K562 (cell line): ENCODE measurements around the gene RNF115. TPM values are rescaled to one million over a fixed set of nuclear protein-coding genes. Genes with fewer than 3 reads are reported as not detected.

Experiments used
- ATAC-seq: fragments of 200-7000 bp; cut with Tn5 transposase; 3 replicates; pipeline ENCODE4 v1.9.1; 2020; ENCODE audit warnings: moderate library complexity
- BruUV-seq: library from RNA; stranded (reverse); fragments of 400-500 nt; replicated peaks from 2 replicates; lab custom pipeline; 2021; lab: Mats Ljungman, UMichigan
- CTCF ChIA-PET: fragments of 300-600 bp; formaldehyde crosslinking; extraction: SDS; loops from one replicate; lab custom pipeline; 2021; ENCODE audit warnings: low intra/inter-chr PET ratio; lab: Yijun Ruan, JAX
- POLR2A ChIA-PET: fragments of 300-600, 350-650 bp; sonication (Branson Sonifier 250); formaldehyde crosslinking; extraction: SDS; loops from one replicate; lab custom pipeline; 2021; ENCODE audit warnings: antibody characterized with exemption, inconsistent platforms; lab: Yijun Ruan, JAX
- DNase-seq, 4 experiments: peaks; one replicate each; pipeline versions ENCODE4 v3.0.0 to v3.0.0-alpha.2; 2011 to 2018; ENCODE audit warnings: low spot score in 3 of 4, mixed read lengths in 3 of 4; ENCODE audit errors: extremely low read depth in 1 of 4
- FAIRE-seq: peaks from 2 replicates; lab custom pipeline; 2011; peaks lifted over from hg19 to GRCh38; lab: Jason Lieb, UNC
- H2AFZ ChIP-seq: 2 replicates; pipeline ENCODE4 v1.6.0; 2011; ENCODE audit warnings: low read depth, low read length, control low read depth, inconsistent platforms
- H3K27ac ChIP-seq: fragments of 200-600 bp; 3 replicates; pipeline ENCODE4 v1.8.0; 2011; ENCODE audit warnings: low read depth, mild to moderate bottlenecking, control low read depth, inconsistent platforms, low read length, moderate library complexity, mixed read lengths; ENCODE audit errors: extremely low read depth
- H3K27me3 ChIP-seq, 2 experiments: fragments of 300-600 bp in 1 of 2; 2 replicates in 1 of 2; 3 replicates in 1 of 2; pipeline versions ENCODE4 v1.6.0 to v1.8.0; 2011; ENCODE audit warnings: inconsistent platforms in 2 of 2, low read length in 2 of 2, mild to moderate bottlenecking in 1 of 2, mixed read lengths in 1 of 2, moderate library complexity in 1 of 2; ENCODE audit not compliant: control insufficient read depth in 2 of 2, insufficient read depth in 2 of 2
- H3K36me3 ChIP-seq: fragments of 300-600 bp; 3 replicates; pipeline ENCODE4 v1.8.0; 2011; ENCODE audit warnings: mild to moderate bottlenecking, low read length, inconsistent platforms; ENCODE audit not compliant: control insufficient read depth, insufficient read depth
- H3K4me1 ChIP-seq, 2 experiments: fragments of 200-600 bp in 1 of 2; replicated peaks in 1 of 2; 2 replicates in 1 of 2; 3 replicates in 1 of 2; pipeline versions ENCODE4 v1.5.1 to v1.8.0; 2011; ENCODE audit warnings: inconsistent platforms in 2 of 2, low read length in 2 of 2, mild to moderate bottlenecking in 1 of 2, mixed read lengths in 1 of 2, moderate library complexity in 1 of 2; ENCODE audit not compliant: control insufficient read depth in 2 of 2, insufficient read depth in 2 of 2
- H3K4me2 ChIP-seq: 2 replicates; pipeline ENCODE4 v1.6.1; 2011; ENCODE audit warnings: low read length, control low read depth, inconsistent platforms, mixed read lengths; ENCODE audit not compliant: insufficient read depth
- H3K4me3 ChIP-seq: fragments of 200-600 bp; sonication (generic), shearing (Covaris generic); 2 replicates; pipeline ENCODE4 v1.5.1; 2016; ENCODE audit warnings: control low read depth, inconsistent platforms
- H3K79me2 ChIP-seq: fragments of 200-600 bp; 3 replicates; pipeline ENCODE4 v1.8.0; 2011; ENCODE audit warnings: low read length, inconsistent platforms; ENCODE audit not compliant: control insufficient read depth, insufficient read depth
- H3K9ac ChIP-seq, 2 experiments: 2 replicates each; pipeline versions ENCODE4 v1.6.0 to v1.6.1; 2011; ENCODE audit warnings: low read depth in 2 of 2, low read length in 2 of 2, control low read depth in 1 of 2, inconsistent platforms in 1 of 2, mild to moderate bottlenecking in 1 of 2, mixed read lengths in 1 of 2; ENCODE audit not compliant: insufficient read depth in 1 of 2
- H3K9me1 ChIP-seq: one replicate; pipeline ENCODE4 v1.6.0; 2011; ENCODE audit warnings: inconsistent platforms, mild to moderate bottlenecking, low read length, moderate library complexity; ENCODE audit not compliant: control insufficient read depth, insufficient read depth
- H3K9me3 ChIP-seq: replicated peaks from 2 replicates; pipeline ENCODE4 v1.5.1; 2011; ENCODE audit warnings: low read depth, low read length, inconsistent platforms; ENCODE audit not compliant: control insufficient read depth, insufficient read depth
- H4K20me1 ChIP-seq: replicated peaks from 2 replicates; pipeline ENCODE4 v1.6.1; 2011; ENCODE audit warnings: low read length, inconsistent platforms, mixed read lengths; ENCODE audit not compliant: control insufficient read depth, insufficient read depth
- ADNP ChIP-seq: fragments of 200-800 bp; sonication (Bioruptor generic); IDR thresholded peaks from 2 replicates; pipeline ENCODE4 v1.6.1; 2016; ENCODE audit warnings: missing genetic modification characterization, missing compliant biosample characterization
- ARID3B ChIP-seq: fragments of 250-450 bp; sonication (Bioruptor Pico); IDR thresholded peaks from 2 replicates; pipeline ENCODE4 v1.4.0; 2020; ENCODE audit warnings: borderline replicate concordance
- ATF7 ChIP-seq: fragments of 450-650 bp; IDR thresholded peaks from 2 replicates; pipeline ENCODE4 v1.7.1; 2014; ENCODE audit warnings: mild to moderate bottlenecking, moderate library complexity
- FOXK2 ChIP-seq, 2 experiments: fragments of 450-650 bp; IDR thresholded peaks in 1 of 2; conservative IDR thresholded peaks in 1 of 2; 2 replicates each; pipeline ENCODE4 v1.6.1; 2016; ENCODE audit warnings: low read depth in 2 of 2, mild to moderate bottlenecking in 1 of 2
- GATAD2A ChIP-seq: fragments of 450-650 bp; IDR thresholded peaks from 2 replicates; pipeline ENCODE4 v1.6.1; 2017
- MEIS2 ChIP-seq: fragments of 450-650 bp; IDR thresholded peaks from 2 replicates; pipeline ENCODE4 v1.6.1; 2014; ENCODE audit warnings: mild to moderate bottlenecking; ENCODE audit not compliant: partially characterized antibody
- NR2F6 ChIP-seq: fragments of 450-650 bp; formaldehyde crosslinking; IDR thresholded peaks from 2 replicates; pipeline ENCODE4 v1.4.0; 2020; ENCODE audit warnings: mild to moderate bottlenecking
- RB1 ChIP-seq: fragments of 450-650 bp; IDR thresholded peaks from 2 replicates; pipeline ENCODE4 v1.6.1; 2017; ENCODE audit warnings: low read depth, mild to moderate bottlenecking
- SNRNP70 ChIP-seq: fragments of 200-400 bp; formaldehyde crosslinking; optimal IDR thresholded peaks from 2 replicates; pipeline ENCODE3; 2017; ENCODE audit warnings: low read depth, low read length
- ZNF146 ChIP-seq: IDR thresholded peaks from one replicate; pipeline ENCODE4 v1.6.1; 2018; ENCODE audit warnings: missing compliant biosample characterization; ENCODE audit not compliant: unreplicated experiment
- ZNF436 ChIP-seq: fragments of 250-450, 450-650 bp; sonication (Bioruptor Pico); formaldehyde crosslinking; IDR thresholded peaks from 2 replicates; pipeline ENCODE4 v1.7.0; 2020; ENCODE audit warnings: mild to moderate bottlenecking
- WGBS: fragments of 100-300 bp; shearing (Covaris generic); methylation state at CpG from one replicate; pipeline ENCODE4 v1.1.6; 2016; ENCODE audit warnings: low coverage, mixed read lengths; ENCODE audit not compliant: insufficient coverage; ENCODE audit errors: missing lambda C conversion rate; 5-methylcytosine and 5-hydroxymethylcytosine counted together
- in situ Hi-C: fragments of 300-500 bp; cut with MboI; formaldehyde crosslinking; loops from 4 replicates; pipeline ENCODE4 v1.15.0; 2018; ENCODE audit warnings: inconsistent platforms, mixed read lengths
- intact Hi-C: fragments of 100-400 bp; cut with micrococcal nuclease; formaldehyde crosslinking; loops from 2 replicates; pipeline ENCODE4 v1.14.2; 2022
- polyA plus RNA-seq, 8 experiments: library from polyadenylated mRNA; depleted of rRNA in 4 of 8; stranded (reverse) in 5 of 8; unstranded in 3 of 8; fragments of >200 nt; fragmentation: Nextera tagmentation in 2 of 8; fragmentation: Illumina TruSeq in 1 of 8; extraction: Ambion mirVana in 2 of 8; extraction: Trizol in 1 of 8; gene quantifications; 2 replicates each; pipeline versions ENCODE4 v1.2.1 to v1.2.3, GENCODE V29; 2011 to 2014; ENCODE audit warnings: inconsistent platforms in 1 of 8, missing spikeins in 1 of 8
- total RNA-seq, 7 experiments: library from RNA; depleted of rRNA in 6 of 7; stranded (reverse); fragments of >200 nt in 6 of 7; fragmentation: Illumina TruSeq in 2 of 7; extraction: Trizol in 2 of 7; gene quantifications; 2 replicates each; pipeline versions ENCODE4 v1.2.1 to v1.2.3, GENCODE V29; 2011 to 2021; ENCODE audit warnings: low replicate concordance in 1 of 7
- TF ChIP-seq, protein P1 (sequence below): sonication (generic); formaldehyde crosslinking; IDR thresholded peaks from 2 replicates; pipeline ENCODE4 v1.8.0; 2022; ENCODE audit warnings: mild to moderate bottlenecking, missing genetic modification reagents

RNF115 gene
- total and polyA plus RNA-seq, 9 of the 15 experiments (the other 6 are each of a cell fraction or from before 2014, with no cell fraction given) = 1.9 to 14.3 (median 9.5) TPM

- TF ChIP-seq, protein P1, sequence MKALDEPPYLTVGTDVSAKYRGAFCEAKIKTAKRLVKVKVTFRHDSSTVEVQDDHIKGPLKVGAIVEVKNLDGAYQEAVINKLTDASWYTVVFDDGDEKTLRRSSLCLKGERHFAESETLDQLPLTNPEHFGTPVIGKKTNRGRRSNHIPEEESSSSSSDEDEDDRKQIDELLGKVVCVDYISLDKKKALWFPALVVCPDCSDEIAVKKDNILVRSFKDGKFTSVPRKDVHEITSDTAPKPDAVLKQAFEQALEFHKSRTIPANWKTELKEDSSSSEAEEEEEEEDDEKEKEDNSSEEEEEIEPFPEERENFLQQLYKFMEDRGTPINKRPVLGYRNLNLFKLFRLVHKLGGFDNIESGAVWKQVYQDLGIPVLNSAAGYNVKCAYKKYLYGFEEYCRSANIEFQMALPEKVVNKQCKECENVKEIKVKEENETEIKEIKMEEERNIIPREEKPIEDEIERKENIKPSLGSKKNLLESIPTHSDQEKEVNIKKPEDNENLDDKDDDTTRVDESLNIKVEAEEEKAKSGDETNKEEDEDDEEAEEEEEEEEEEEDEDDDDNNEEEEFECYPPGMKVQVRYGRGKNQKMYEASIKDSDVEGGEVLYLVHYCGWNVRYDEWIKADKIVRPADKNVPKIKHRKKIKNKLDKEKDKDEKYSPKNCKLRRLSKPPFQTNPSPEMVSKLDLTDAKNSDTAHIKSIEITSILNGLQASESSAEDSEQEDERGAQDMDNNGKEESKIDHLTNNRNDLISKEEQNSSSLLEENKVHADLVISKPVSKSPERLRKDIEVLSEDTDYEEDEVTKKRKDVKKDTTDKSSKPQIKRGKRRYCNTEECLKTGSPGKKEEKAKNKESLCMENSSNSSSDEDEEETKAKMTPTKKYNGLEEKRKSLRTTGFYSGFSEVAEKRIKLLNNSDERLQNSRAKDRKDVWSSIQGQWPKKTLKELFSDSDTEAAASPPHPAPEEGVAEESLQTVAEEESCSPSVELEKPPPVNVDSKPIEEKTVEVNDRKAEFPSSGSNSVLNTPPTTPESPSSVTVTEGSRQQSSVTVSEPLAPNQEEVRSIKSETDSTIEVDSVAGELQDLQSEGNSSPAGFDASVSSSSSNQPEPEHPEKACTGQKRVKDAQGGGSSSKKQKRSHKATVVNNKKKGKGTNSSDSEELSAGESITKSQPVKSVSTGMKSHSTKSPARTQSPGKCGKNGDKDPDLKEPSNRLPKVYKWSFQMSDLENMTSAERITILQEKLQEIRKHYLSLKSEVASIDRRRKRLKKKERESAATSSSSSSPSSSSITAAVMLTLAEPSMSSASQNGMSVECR (CRISPR knock-in tag) = no peak
- TF ChIP-seq NR2F6 (CRISPR knock-in tag) = no peak
- no peak for TF ChIP-seq ADNP
Observed at GRCh38 chr1:145847827-145848226, 23.9 kb upstream of the RNF115 start (continued).

- FAIRE-seq (peak; percentile 61), ATAC-seq (peak; percentile 80), DNase-seq (peak; percentile 65 to 74 (median 68))
- no peaks in the 10 kb centered on the region for H3K9me3 ChIP-seq
- H3K4me2 ChIP-seq = peak overlapping the region; percentile 82
- in situ Hi-C loops = loop anchor here (5.0 kb wide), 1 partner anchor 166 kb away; no protein-coding TSS in a partner anchor
- intact Hi-C loops = loop anchor here (5.0 kb wide), 1 partner anchor 66 kb away; the partner anchor contains the start of gene ITGA10
- peak overlapping the region; percentile 59 for H3K27ac ChIP-seq
- peak overlapping the region; percentile 54 for H3K4me3 ChIP-seq
- peaks cover 7 to 20% of the 10 kb centered on the region in 2 experiments; a peak in 4 of 5 replicates for H3K4me1 ChIP-seq
- ChIA-PET POLR2A (interaction anchor here (1.2 to 6.8 kb wide), 6 partner anchors 13 to 161 kb away, joined by 3 to 40 read pairs (median 7); partner anchors contain the start of genes PIAS3 and RBM8A), CTCF (interaction anchor here (0.5 to 2.5 kb wide), 5 partner anchors 9 to 167 kb away, joined by 3 to 16 read pairs (median 6); partner anchors contain the start of gene ITGA10)
- 24% methylated on average over 3 of the region's 3 CpGs for WGBS
- peak overlapping the region; percentile 68 to 93 for H3K9ac ChIP-seq
- no peaks in the 10 kb centered on the region for H3K9me1 ChIP-seq
- H2AFZ ChIP-seq = peak overlapping the region; percentile 96
- no TSS peak for BruUV-seq
- H4K20me1 ChIP-seq = no peaks in the 10 kb centered on the region
- no peaks in the 10 kb centered on the region for H3K27me3 ChIP-seq
- peaks cover 54% of the 10 kb centered on the region for H3K36me3 ChIP-seq
- no peaks in the 10 kb centered on the region for H3K79me2 ChIP-seq
- TF ChIP-seq ARID3B (CRISPR knock-in tag) (0 out of 2 replicates have a peak, but pooled peaks have one; percentile 18), GATAD2A (0 out of 2 replicates have a peak, but pooled peaks have one; percentile 14), RB1 (0 out of 2 replicates have a peak, but pooled peaks have one; percentile 8), ATF7 (no peak), ZNF146 (CRISPR knock-in tag) (no peak), MEIS2 (no peak), FOXK2 (conservative IDR thresholded peaks at IDR 0.05 in 1 of 2, IDR thresholded peaks at IDR 0.05 in 1 of 2; ENCODE audit: low read depth in 2 of 2) (peak in 1 of 2 experiments; percentile 34; a peak in 2 of 4 replicates), SNRNP70 (peak; percentile 41), ZNF436 (CRISPR knock-in tag) (0 out of 2 replicates have a peak, but pooled peaks have one; percentile 26)
Observed at GRCh38 chr1:145846201-145846612, 22.3 kb upstream of the RNF115 start.
